HG03064 (cell line): Measurements from ENCODE around the gene FCGBP.
"Not testable (repeated sequence)": the region's sequence is repeated elsewhere in the genome, so short reads cannot be mapped to it uniquely, and the experiment has no call there.

ENCODE experiments used
- ATAC-seq: cut with Tn5 transposase; IDR thresholded peaks from one replicate; pipeline ENCODE4 v1.9.1; 2021; ENCODE audit warnings: low read depth; ENCODE audit not compliant: unreplicated experiment

FCGBP gene

DNA sequence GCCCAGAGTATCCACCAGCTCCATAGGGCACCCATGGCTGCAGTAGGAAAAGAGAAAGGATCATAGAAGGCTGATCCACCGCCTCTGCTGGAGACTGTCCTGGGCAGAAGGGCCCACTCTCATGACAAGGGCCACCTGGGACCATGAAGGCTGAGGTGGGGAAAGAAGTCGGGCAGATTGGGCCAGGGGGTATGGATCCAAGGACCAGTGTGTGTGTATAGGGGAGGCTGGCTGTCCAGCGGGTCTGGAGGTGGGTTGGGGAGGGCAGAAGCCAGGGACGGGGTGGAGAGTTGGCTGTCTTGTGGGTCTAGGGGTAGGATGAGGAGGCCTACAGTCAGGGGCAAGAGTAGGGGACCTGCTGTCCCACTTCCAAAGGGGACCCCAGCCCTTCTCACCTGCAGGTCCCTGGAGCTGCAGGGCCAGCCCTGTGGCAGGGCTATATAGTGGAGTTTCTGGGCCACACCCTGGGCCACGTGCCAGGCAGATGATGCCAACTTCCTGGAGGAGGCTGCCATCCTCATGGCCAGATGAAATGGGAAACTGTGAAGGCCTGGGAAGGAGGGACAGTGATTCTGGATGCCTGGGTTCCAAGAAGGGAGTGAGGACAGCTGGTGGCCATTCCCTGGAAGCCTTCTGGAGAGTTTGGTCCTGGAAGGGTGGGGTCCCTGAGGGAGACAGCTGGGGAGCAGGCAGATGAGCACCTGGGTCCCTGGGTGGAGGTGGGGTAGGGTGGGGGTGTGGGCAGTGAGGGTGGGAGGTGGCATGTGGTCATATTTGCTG is at the start of gene FCGBP:
FCGBP (minus strand) TSS at position 51 of the 780 bp plus-strand sequence.
- no peak for ATAC-seq

DNA sequence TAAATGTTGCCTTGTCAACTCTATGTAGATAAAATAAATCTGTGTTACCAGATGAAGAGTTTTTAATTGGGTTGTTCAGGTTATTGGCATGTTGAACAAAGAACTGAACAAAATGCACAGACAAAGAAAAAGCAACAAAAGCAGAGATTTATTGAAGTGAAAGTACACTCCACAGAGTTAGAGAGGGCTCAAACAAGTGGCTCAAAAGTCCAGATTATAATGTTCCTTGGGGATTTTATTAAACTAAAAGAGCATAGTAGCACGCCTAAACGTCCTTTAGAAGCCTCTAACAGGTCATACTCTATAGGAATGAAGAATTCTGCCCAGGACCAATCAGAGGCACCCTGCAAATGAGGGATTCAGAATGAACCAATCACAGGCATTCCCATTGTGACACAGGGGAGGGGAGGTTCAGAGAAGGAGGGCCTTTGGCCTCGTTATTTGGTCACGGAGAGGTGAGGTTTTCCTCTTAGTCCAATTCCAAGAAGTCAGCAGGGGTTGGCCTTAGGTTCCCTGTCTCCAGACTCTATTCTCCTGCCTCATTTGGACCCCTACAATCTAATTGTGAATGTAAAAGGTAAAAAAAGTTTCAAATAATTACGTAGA is 49.4 kb upstream of the FCGBP start:
- no peak for ATAC-seq

DNA sequence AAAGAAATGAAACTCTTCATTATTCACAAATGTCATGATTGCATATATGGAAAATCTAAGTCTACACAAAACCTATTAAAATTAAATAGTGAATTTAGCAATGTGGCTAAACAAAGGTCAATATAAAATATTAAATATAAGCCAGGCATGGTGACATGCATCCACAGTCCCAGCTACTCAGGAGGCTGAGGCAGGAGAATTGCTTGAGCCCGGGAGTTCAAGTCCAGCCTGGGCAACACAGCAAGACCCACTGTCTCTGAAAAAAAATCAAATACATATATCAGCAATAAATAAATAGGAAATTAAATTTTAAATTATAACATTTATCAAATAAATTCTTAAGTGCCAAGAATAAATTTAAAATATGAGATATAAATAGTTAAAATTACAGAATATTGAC is 48.4 kb upstream of the FCGBP start:
- ATAC-seq = no peak

DNA sequence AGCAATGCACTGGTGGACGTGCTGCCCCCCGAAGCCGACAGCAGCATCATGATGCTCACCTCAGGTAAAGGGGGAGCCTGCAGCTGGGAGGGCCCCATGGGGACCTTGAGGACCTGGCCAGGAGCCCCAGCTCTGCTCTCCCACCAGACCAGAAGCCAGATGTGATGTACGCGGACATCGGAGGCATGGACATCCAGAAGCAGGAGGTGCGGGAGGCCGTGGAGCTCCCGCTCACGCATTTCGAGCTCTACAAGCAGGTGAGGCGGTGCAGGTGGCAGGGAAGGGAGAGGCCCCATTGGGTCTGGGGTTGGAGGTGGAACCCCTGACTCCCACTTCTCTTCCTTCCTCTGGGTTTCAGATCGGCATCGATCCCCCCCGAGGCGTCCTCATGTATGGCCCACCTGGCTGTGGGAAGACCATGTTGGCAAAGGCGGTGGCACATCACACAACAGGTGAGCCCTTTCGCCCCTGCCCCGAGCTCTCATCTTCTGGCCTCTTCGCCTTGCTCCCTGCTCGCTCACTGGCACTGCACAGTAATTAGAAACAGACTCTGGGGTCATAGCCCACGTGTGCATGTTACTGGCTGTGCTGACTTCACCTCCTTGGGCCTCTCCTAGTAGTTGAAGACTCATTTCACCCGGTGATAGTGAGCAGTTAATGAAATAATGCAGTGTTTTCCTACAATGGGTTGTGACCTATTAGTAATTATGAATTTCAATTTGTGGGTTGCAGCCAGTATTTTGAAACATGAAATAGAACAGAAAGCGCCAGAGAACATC is 40.1 kb upstream of the FCGBP start:
- ATAC-seq = no peak

DNA sequence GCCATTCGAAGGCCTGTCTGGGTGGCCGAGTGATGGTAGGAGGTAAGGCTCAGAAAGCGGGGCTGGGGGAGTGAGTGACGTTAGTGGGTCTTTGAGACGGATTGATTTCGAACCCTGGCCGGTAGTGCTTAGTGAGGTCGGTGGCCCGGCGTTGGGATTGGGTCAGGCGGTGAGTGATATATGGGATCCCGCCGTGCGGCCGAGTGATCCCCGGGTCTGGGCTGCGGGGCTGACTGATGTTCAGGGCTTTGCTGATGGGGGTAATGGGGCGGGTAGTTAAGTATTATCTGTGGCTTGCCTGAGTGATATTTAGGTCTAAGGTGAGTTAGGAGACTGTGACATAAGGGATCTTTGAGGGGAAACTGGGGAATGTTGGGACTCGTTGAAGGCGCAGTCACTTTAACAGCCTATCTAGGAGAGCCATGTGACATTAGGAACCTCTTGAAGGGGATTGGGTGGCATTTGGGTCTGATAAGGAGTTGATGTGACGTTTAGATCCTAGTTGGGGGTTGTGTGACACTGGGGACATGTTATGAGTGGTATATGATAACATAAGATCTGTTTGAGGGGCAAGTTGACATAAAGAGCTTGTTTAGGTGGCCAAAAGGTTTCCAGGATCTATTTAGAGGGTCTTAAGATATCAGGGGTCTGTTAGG is 37.1 kb upstream of the FCGBP start:
- peak; percentile 3 for ATAC-seq

DNA sequence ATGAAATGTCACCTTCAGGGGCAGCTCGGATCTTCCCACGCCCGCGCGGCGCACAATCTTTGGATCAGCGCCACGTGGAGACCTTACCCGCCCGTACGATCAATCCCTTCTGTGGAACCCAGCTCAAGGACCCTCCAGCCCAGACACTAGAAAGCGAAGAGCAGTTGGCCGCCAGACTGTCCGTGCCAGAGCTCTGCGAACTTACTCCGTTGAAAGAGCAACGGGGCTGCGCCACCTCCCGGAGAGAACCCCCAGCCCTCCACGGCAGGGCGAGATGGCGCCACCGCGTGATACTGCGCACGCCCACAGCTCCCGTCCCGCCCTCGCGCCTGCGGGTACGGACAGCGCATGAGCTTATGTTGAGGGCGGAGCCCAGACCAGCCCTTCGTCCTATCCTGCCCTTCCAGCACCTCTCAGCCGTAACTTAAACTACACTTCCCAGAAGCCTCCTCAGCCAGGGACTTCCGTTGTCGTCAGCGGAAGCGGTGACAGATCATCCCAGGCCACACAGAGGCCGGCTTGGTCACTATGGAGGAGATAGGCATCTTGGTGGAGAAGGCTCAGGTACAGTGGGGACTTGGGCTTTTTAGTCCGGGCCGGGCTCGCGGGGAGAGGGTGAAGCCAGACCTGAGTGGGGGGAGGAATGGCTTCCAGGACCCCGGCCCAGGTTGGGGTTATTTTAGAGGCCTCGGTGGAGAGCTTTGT is 36.4 kb upstream of the FCGBP start, which contains the start of gene PSMC4:
PSMC4 (plus strand) TSS at position 491 of the 705 bp plus-strand sequence; CDS start at position 529, 38 bp downstream.
- ATAC-seq = peak; percentile 90

DNA sequence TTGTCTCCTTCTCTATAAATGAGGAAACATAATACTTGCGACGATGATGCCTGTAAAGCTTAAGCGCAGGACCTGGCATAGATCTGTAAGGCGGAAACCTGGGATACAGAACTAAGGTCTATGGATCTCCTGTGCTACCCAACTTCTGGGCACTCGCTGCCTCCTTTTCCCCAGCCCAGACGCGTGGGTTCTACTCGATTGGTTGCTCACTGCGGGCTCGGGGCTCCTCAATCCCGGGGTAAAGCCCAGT is 35.9 kb upstream of the FCGBP start:
- ATAC-seq = no peak

DNA sequence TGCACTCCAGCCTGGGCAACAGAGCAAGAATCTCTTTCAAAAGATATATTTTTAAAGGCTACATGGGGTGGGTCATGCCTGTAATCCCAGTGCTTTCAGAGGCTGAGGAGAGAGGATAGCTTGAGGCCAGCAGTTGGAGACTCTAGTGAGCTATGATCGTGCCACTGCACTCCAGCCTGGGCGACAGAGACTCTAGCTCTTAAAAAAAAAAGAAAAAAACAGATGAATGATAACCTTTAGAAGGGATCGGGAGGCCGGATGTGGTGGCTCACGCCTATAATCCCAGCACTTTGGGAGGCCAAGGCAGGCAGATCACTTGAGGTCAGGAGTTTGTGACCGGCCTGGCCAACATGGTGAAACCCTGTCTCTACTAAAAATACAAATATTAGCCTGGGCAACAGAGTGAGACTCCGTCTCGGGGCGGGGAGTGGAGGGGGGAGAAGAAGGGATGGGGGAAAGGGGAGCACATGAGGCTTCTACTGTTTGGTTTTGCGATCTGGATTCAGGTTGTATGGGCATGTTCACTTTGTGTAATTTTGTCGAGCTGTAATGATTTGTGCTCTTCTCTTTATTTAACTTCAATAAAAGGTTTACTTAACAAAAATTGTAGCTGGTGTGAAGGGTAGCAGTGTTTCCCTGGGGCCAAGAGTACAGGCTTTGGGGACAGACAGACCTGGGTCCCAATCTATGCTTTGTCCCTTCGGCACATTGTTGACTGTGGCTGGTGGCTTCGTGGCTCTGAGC is 35.4 kb upstream of the FCGBP start:
- no peak for ATAC-seq

DNA sequence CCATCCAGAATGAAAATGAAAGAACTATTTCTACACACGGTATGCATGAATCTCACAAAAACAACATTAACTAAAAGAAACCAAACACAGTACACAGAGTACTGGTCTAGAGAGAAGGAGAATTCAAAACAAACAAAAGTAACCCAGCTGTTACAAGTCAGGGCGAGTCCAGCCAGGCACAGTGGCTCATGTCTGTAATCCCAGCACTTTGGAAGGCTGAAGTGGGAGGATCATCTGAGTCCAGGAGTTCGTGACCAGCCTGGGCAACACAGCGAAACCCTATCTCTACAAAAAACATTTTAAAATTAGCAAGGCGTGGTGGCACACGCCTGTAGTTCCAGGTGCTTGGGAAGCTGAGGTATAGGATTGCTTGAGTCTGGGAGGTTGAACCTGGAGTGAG is 34.8 kb upstream of the FCGBP start:
- ATAC-seq = no peak

DNA sequence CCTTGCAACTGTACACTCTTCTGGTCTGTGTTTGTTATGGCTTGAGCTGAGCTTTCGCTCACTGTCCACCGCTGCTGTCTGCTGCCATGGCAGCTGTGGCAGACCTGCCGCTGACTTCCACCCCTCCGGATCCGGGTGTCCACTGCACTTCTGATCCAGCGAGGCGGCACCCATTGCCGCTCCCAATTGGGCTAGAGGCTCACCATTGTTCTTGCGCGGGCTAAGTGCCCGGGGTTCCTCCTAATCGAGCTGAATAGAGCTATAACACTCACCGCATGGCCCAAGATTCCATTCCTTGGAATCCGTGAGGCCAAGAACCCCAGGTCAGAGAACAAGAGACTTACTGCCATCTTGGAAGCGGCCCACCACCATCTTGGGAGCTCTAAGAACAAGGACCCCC is 34.4 kb upstream of the FCGBP start:
- no peak for ATAC-seq

DNA sequence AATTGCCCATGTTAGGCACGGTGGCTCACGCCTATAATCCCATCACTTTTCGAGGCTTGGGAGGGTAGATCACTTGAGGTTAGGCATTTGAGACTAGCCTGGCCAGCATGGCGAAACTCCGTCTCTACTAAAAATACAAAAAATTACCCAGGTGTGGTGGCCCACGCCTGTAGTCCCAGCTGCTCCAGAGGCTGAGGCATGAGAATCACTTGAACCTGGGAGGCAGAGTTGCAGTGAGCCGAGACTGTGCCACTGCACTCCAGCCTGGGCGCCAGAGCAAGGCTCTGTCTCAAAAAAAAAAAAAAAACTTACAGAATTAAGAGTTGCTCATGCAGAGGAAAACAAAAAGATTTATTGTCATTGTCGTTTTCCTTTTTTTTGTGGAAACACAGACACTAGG is 33.1 kb upstream of the FCGBP start:
- no peak for ATAC-seq

DNA sequence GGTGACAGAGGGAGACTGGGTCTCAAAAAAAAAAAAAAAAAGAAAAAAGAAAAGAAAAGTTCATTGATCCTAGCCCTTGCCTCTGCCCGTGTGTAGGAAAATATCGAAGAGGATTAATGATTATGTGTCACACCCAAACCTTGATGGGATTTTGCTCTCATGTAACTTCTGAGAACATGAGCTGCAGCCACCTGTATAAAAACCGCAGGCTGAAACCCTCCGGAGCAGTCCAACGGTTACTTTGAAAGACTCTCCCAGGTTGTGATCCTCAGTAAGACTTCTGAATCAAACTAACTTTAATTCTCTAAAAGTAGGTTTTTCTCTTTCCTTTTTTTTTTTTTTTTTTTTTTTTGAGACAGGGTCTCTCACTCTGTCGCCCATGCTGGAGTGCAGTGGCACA is 32.2 kb upstream of the FCGBP start:
- ATAC-seq = no peak

DNA sequence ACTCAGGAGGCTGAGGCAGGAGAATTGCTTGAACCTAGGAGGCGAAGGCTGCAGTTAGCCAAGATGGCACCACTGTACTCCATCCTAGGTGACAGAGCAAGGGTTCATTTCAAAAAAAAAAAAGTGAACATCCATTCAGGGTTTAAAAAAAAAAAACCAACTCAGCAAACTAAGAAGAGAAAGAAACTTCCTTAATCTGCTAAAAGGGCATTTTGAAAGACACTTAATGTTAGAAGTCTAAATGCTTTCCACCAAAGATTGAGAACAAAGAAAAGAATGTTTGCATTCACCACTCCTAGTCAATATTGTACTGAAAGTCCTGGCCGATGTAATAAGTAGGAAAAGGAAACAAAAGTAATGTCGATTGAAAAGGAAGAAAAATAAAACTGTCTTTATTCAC is 29.5 kb upstream of the FCGBP start:
- no peak for ATAC-seq

DNA sequence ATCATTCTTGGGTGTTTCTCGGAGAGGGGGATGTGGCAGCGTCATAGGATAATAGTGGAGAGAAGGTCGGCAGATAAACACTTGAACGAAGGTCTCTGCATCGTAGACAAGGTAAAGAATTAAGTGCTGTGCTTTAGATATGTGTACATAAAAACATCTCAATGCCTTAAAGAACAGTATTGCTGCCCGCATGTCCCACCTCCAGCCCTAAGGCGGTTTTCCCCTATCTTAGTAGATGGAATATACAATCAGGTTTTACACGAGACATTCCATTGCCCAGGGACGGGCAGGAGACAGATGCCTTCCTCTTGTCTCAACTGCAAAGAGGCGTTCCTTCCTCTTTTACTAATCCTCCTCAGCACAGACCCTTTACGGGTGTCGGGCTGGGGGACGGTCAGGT is 25.0 kb upstream of the FCGBP start:
- not testable (repeated sequence) for ATAC-seq

DNA sequence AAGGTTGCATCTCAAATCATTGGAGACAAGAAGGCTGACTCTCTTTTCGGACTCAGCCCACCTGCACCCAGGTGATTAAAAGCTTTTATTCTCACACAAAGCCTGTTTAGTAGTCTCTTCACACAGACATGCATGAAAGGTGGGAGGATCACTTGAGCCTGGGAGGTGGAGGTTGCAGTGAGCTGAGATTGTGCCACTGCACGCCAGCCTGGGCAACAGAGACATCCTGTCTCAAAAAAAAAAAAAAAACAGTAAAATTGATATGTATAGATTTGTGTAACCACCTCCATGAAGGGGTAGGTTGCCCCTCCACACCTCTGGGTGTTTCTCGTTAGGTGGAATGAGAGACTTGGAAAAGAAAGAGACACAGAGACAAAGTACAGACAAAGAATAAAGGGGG is 24.5 kb upstream of the FCGBP start:
- ATAC-seq = not testable (repeated sequence)

DNA sequence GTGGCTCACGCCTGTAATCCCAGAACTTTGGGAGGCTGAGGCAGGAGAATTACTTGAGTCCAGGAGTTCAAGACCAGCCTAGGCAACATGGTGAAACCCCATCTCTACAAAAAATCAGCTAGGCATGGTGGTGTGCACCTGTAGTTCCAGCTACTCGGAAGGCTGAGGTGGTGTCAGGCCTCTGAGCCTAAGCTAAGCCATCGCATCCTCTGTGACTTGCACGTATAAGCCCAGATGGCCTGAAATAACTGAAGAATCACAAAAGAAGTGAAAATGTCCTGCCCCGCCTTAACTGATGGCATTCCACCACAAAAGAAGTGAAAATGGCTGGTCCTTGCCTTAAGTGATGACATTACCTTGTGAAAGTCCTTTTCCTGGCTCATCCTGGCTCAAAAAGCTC is 23.5 kb upstream of the FCGBP start:
- ATAC-seq = not testable (repeated sequence)

DNA sequence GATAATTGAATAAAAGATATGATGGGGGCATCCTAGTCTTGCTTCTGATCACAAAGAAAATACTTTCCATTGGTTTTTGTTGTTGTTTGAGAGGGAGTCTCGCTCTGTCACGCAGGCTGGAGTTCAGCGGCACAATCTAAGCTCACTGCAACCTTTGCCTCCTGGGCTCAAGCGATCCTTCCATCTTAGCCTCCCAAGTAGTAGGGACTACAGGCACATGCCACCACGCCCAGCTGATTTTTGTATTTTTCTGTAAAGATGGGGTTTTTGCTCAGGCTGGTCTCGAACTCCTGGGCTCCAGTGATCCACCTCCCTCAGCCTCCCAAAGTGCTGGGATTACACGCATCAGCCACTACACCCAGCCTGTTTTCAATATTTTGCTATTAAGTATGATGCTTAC is 19.5 kb upstream of the FCGBP start:
- no peak for ATAC-seq

DNA sequence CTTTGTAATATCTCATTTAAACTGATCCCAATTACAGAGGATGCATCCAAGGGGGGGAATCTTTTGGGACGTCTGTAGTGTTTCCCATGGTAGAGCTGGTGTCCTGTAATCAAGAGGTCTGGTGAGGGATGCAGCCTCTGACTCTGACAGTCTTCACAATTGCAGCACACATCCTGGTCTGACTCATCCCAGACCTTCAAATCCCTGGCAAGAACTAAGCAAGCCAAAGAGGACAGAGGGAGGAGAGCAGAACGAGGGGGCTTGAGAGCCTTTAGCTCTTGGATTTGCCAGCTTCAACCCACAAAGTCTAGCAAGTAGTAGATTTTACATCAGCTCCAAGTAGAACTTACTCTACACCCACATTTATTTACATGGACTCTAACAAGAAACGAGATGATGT is 17.3 kb upstream of the FCGBP start:
- no peak for ATAC-seq

DNA sequence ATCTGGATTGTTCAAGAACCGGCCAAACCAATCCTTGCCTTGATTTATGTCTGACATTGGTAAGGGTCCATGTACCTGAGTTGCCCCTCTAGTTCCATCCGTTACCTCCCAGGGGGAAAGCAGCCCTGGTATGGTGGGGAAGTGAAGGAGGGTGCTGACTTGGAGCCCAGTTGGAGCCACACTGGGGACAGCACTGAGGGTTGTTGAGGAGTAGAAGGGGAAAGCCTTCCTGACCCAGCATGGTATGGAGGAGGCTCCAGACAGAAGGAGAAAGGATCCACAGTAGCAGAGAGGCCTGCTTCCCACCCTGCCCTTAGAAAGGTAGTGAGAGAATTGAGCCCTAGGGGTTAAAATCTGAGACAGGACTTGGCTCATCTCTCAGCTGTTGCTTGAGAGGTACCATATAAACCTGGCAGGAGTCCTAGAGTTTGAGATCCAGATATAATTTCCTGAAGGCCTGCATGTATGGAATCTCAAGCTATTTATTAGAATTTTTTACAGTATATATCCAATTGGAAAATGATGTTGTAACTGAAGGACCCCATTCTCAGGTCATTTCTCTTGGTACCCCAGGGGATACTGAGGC is 16.7 kb upstream of the FCGBP start:
- no peak for ATAC-seq
